IMR-90 (cell line): ENCODE results near the gene IFRD1. TPM values are rescaled to one million over a fixed set of nuclear protein-coding genes. Genes with fewer than 3 reads are reported as not detected.

Experiments used
- ATAC-seq: fragments of 200-7000 bp; cut with Tn5 transposase; 2 replicates; pipeline ENCODE4 v1.9.1; 2020; ENCODE audit warnings: low read depth, mild to moderate bottlenecking, moderate library complexity
- BruUV-seq: library from RNA; stranded (reverse); fragments of 400-500 nt; replicated peaks from 2 replicates; lab custom pipeline; 2021; lab: Mats Ljungman, UMichigan
- CTCF ChIA-PET: fragments of 300-600 bp; formaldehyde crosslinking; extraction: SDS; loops from one replicate; lab custom pipeline; 2021; ENCODE audit warnings: antibody characterized with exemption; lab: Yijun Ruan, JAX
- POLR2A ChIA-PET: fragments of 300-600 bp; sonication (Branson Sonifier 250); formaldehyde crosslinking; loops from one replicate; lab custom pipeline; 2022; ENCODE audit warnings: antibody characterized with exemption; ENCODE audit not compliant: unreplicated experiment; lab: Charles Lee
- DNase-seq: peaks from one replicate; pipeline ENCODE4 v3.0.0; 2013
- H2AFZ ChIP-seq: replicated peaks from 2 replicates; pipeline ENCODE3; 2013; ENCODE audit warnings: low read length, mild to moderate bottlenecking; ENCODE audit not compliant: poor library complexity
- H2AK5ac ChIP-seq: 2 replicates; pipeline ENCODE4 v1.6.1; 2013; ENCODE audit warnings: low read depth, low read length, inconsistent platforms
- H2AK9ac ChIP-seq: replicated peaks from 2 replicates; pipeline ENCODE3; 2013; ENCODE audit warnings: mild to moderate bottlenecking, low read depth, low read length, moderate library complexity; ENCODE audit not compliant: poor library complexity
- H2BK120ac ChIP-seq: 2 replicates; pipeline ENCODE4 v1.6.1; 2013; ENCODE audit warnings: low read depth, low read length, inconsistent platforms
- H2BK15ac ChIP-seq: 3 replicates; pipeline ENCODE4 v1.6.1; 2013; ENCODE audit warnings: low read depth, low read length, inconsistent platforms
- H2BK20ac ChIP-seq: 2 replicates; pipeline ENCODE4 v1.6.1; 2013; ENCODE audit warnings: low read depth, mild to moderate bottlenecking, inconsistent platforms, low read length, moderate library complexity
- H2BK5ac ChIP-seq: 2 replicates; pipeline ENCODE4 v1.6.1; 2013; ENCODE audit warnings: mild to moderate bottlenecking, low read depth, low read length, inconsistent platforms; ENCODE audit not compliant: poor library complexity, severe bottlenecking
- H3K14ac ChIP-seq: replicated peaks from 2 replicates; pipeline ENCODE4 v1.6.1; 2013; ENCODE audit warnings: low read depth, low read length, inconsistent platforms
- H3K18ac ChIP-seq: 2 replicates; pipeline ENCODE4 v1.6.1; 2013; ENCODE audit warnings: low read depth, low read length, control low read depth
- H3K23ac ChIP-seq: 2 replicates; pipeline ENCODE4 v1.6.1; 2013; ENCODE audit warnings: low read depth, low read length, inconsistent platforms
- H3K27ac ChIP-seq: 2 replicates; pipeline ENCODE4 v1.5.1; 2013; ENCODE audit warnings: mild to moderate bottlenecking, control low read depth, low read length; ENCODE audit not compliant: insufficient read depth
- H3K27me3 ChIP-seq: 2 replicates; pipeline ENCODE4 v1.6.1; 2013; ENCODE audit warnings: low read length; ENCODE audit not compliant: control insufficient read depth, insufficient read depth
- H3K36me3 ChIP-seq: 2 replicates; pipeline ENCODE4 v1.6.1; 2013; ENCODE audit warnings: low read length, mixed read lengths; ENCODE audit not compliant: control insufficient read depth, insufficient read depth
- H3K4ac ChIP-seq: 2 replicates; pipeline ENCODE4 v1.6.1; 2013; ENCODE audit warnings: low read depth, low read length, inconsistent platforms
- H3K4me1 ChIP-seq: 2 replicates; pipeline ENCODE4 v1.6.1; 2013; ENCODE audit warnings: low read length, mixed read lengths; ENCODE audit not compliant: control insufficient read depth, insufficient read depth
- H3K4me2 ChIP-seq: 2 replicates; pipeline ENCODE4 v1.6.1; 2013; ENCODE audit warnings: low read depth, mild to moderate bottlenecking, control low read depth, low read length, moderate library complexity
- H3K4me3 ChIP-seq: 2 replicates; pipeline ENCODE4 v1.5.1; 2013; ENCODE audit warnings: low read depth, mild to moderate bottlenecking, control low read depth, low read length, moderate library complexity; ENCODE audit not compliant: insufficient read depth
- H3K56ac ChIP-seq: 2 replicates; pipeline ENCODE4 v1.6.1; 2013; ENCODE audit warnings: low read length, inconsistent platforms; ENCODE audit not compliant: insufficient read depth; ENCODE audit errors: extremely low read depth
- H3K79me1 ChIP-seq, 2 experiments: 2 replicates each; pipeline ENCODE4 v1.6.1; 2013; ENCODE audit warnings: low read length in 2 of 2, inconsistent platforms in 1 of 2, low read depth in 1 of 2
- H3K9ac ChIP-seq: 2 replicates; pipeline ENCODE4 v1.6.1; 2013; ENCODE audit warnings: low read depth, low read length, control low read depth
- H3K9me1 ChIP-seq: 2 replicates; pipeline ENCODE4 v1.6.1; 2013; ENCODE audit warnings: low read length, inconsistent platforms; ENCODE audit not compliant: insufficient read depth
- H3K9me3 ChIP-seq: 2 replicates; pipeline ENCODE4 v1.6.1; 2013; ENCODE audit warnings: low read length; ENCODE audit not compliant: control insufficient read depth, insufficient read depth
- H4K20me1 ChIP-seq: 2 replicates; pipeline ENCODE4 v1.6.1; 2013; ENCODE audit warnings: low read length, inconsistent platforms; ENCODE audit not compliant: insufficient read depth
- H4K5ac ChIP-seq: 2 replicates; pipeline ENCODE4 v1.6.1; 2013; ENCODE audit warnings: mild to moderate bottlenecking, low read depth, low read length, control low read depth
- H4K8ac ChIP-seq, 2 experiments: 2 replicates each; pipeline ENCODE4 v1.6.1; 2013; ENCODE audit warnings: low read depth in 2 of 2, low read length in 2 of 2, control low read depth in 1 of 2, inconsistent platforms in 1 of 2
- H4K91ac ChIP-seq: 2 replicates; pipeline ENCODE4 v1.6.1; 2013; ENCODE audit warnings: low read depth, low read length, inconsistent platforms; ENCODE audit not compliant: insufficient read depth
- CEBPB ChIP-seq: IDR thresholded peaks from 2 replicates; pipeline ENCODE4 v1.6.1; 2012; ENCODE audit warnings: low read depth, low read length, improper control_type of control experiment
- MXI1 ChIP-seq: IDR thresholded peaks from 2 replicates; pipeline ENCODE4 v1.6.1; 2012; ENCODE audit warnings: low read depth, mild to moderate bottlenecking, low read length, moderate library complexity, borderline replicate concordance
- POLR2A ChIP-seq: IDR thresholded peaks from 2 replicates; pipeline ENCODE4 v1.6.1; 2012; ENCODE audit warnings: mild to moderate bottlenecking, low read depth, low read length
- RAD21 ChIP-seq: IDR thresholded peaks from 2 replicates; pipeline ENCODE4 v1.6.1; 2012; ENCODE audit warnings: low read length, improper control_type of control experiment
- RFX5 ChIP-seq: IDR thresholded peaks from 2 replicates; pipeline ENCODE4 v1.8.0; 2012; ENCODE audit warnings: low read depth, mild to moderate bottlenecking, low read length, moderate library complexity
- SMC3 ChIP-seq: fragments of 150-350 bp; IDR thresholded peaks from 2 replicates; pipeline ENCODE4 v1.6.1; 2016; ENCODE audit warnings: low read depth, mild to moderate bottlenecking, antibody characterized with exemption, low read length, moderate library complexity
- WGBS, 2 experiments: methylation state at CpG; one replicate each; pipeline versions ENCODE4 v1.1.5 to v1.1.7; 2013; ENCODE audit warnings: missing lambda C conversion rate in 2 of 2; ENCODE audit not compliant: insufficient read length in 1 of 2; ENCODE audit errors: extremely low coverage in 2 of 2; 5-methylcytosine and 5-hydroxymethylcytosine counted together
- dilution Hi-C: fragments of 300-500 bp; cut with HindIII; formaldehyde crosslinking; loops from one replicate; pipeline ENCODE4 v1.14.3; 2018; ENCODE audit warnings: low sequenced_read_pairs; ENCODE audit not compliant: unreplicated experiment
- in situ Hi-C: fragments of 300-500 bp; cut with MboI; formaldehyde crosslinking; loops from 3 replicates; pipeline ENCODE4 v1.14.3; 2019; ENCODE audit warnings: low sequenced_read_pairs, inconsistent platforms, mixed read lengths
- intact Hi-C: fragments of 100-400 bp; cut with micrococcal nuclease; formaldehyde crosslinking; loops from 2 replicates; pipeline ENCODE4 v1.10.0; 2022
- polyA plus RNA-seq, 3 experiments: library from polyadenylated mRNA; depleted of rRNA; stranded (reverse); fragments of >200 nt; gene quantifications; 2 replicates each; pipeline ENCODE4 v1.2.3, GENCODE V29; 2012; ENCODE audit warnings: low replicate concordance in 1 of 3
- total RNA-seq: library from RNA; depleted of rRNA; stranded (reverse); fragments of >200 nt; gene quantifications from 2 replicates; pipeline ENCODE4 v1.2.3, GENCODE V29; 2012
- TF ChIP-seq, protein P1 (sequence below): fragments of 150-350 bp; IDR thresholded peaks from 2 replicates; pipeline ENCODE4 v1.6.1; 2016; ENCODE audit warnings: low read depth, mild to moderate bottlenecking, low read length, moderate library complexity, borderline replicate concordance

The IFRD1 gene
- total and polyA plus RNA-seq, 2 of the 4 experiments (the other 2 are of a cell fraction) = 18.3 to 25.3 TPM

DNA sequence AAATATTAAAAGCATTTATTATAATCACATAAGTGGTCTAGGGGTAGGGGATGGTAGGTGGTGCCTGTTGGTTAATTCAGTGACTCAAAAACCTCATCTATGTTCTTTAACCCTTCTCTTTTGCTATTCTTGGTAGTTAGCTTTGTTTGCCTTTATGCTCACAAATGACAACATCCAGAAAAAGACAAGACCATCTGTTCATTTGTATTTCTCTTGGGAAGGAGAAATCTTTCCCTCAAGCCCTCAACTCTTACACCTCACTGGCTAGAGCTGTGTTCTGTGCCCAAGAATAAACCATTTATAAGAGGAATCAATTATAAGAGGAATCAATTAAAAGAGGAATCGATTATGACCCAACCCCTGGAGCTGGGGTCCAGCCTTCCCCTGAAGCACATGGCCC, 10.8 kb upstream of the IFRD1 start:
- dilution Hi-C loops (no loop called here), in situ Hi-C loops (no loop called here), intact Hi-C loops (no loop called here)
- H3K27ac ChIP-seq = no peak overlapping the region
- H2AFZ ChIP-seq = no peak overlapping the region
- DNase-seq (no peak), ATAC-seq (no peak)
- no peak overlapping the region for H3K9ac ChIP-seq
- WGBS, 2 experiments = no CpG with 5 or more reads among the region's 1 CpG
- no peak overlapping the region for H3K4me3 ChIP-seq
- no peak overlapping the region for H3K4me2 ChIP-seq
- BruUV-seq = no TSS peak
- H4K91ac ChIP-seq = no peak overlapping the region
- POLR2A ChIA-PET = no interaction called here
- H3K4ac ChIP-seq = no peak overlapping the region
- no peak overlapping the region for H2BK120ac ChIP-seq
- H2BK5ac ChIP-seq = no peak overlapping the region
- H3K79me1 ChIP-seq = no peaks in the 10 kb centered on the region
- no peak overlapping the region for H2BK15ac ChIP-seq
- TF ChIP-seq, protein P1, sequence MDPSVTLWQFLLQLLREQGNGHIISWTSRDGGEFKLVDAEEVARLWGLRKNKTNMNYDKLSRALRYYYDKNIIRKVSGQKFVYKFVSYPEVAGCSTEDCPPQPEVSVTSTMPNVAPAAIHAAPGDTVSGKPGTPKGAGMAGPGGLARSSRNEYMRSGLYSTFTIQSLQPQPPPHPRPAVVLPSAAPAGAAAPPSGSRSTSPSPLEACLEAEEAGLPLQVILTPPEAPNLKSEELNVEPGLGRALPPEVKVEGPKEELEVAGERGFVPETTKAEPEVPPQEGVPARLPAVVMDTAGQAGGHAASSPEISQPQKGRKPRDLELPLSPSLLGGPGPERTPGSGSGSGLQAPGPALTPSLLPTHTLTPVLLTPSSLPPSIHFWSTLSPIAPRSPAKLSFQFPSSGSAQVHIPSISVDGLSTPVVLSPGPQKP = no peak
- TF ChIP-seq RFX5 = no peak
- no peak for TF ChIP-seq POLR2A
- TF ChIP-seq RAD21 = no peak
- TF ChIP-seq SMC3 = no peak
- TF ChIP-seq CEBPB = no peak
- TF ChIP-seq MXI1 = no peak
- no peak overlapping the region for H4K5ac ChIP-seq
- no peaks in the 10 kb centered on the region for H3K36me3 ChIP-seq
- no peaks in the 10 kb centered on the region for H3K27me3 ChIP-seq
- no peak overlapping the region for H3K14ac ChIP-seq
- no peak overlapping the region for H2BK20ac ChIP-seq
- no peak overlapping the region for H3K18ac ChIP-seq
- H2AK5ac ChIP-seq = no peak overlapping the region
- H3K9me1 ChIP-seq = no peaks in the 10 kb centered on the region
- CTCF ChIA-PET = no interaction called here
- no peaks in the 10 kb centered on the region; the same call in 1 of the 2 replicates for H3K4me1 ChIP-seq
- H4K20me1 ChIP-seq = no peaks in the 10 kb centered on the region
- H3K56ac ChIP-seq = no peak overlapping the region
- H4K8ac ChIP-seq = no peak overlapping the region
- H2AK9ac ChIP-seq = no peak overlapping the region
- H3K23ac ChIP-seq = no peak overlapping the region
- no peaks in the 10 kb centered on the region for H3K9me3 ChIP-seq
